GM23248 (cell line): ENCODE measurements around the gene PTPRN2. TPM values are rescaled to one million over a fixed set of nuclear protein-coding genes. Genes with fewer than 3 reads are reported as not detected.

ENCODE experiments used
- DNase-seq: peaks from one replicate; pipeline ENCODE4 v3.0.0-alpha.2; 2015
- H2AFZ ChIP-seq: fragments of 200-600 bp; sonication (generic); 2 replicates; pipeline ENCODE4 v1.6.1; 2016; ENCODE audit warnings: antibody characterized with exemption
- H3F3A ChIP-seq: fragments of 200-600 bp; sonication (generic); 2 replicates; pipeline ENCODE4 v1.6.1; 2016; ENCODE audit warnings: mild to moderate bottlenecking, antibody characterized with exemption, mixed run types; ENCODE audit not compliant: insufficient read depth
- H3K27ac ChIP-seq: fragments of 200-600 bp; sonication (generic); 2 replicates; pipeline ENCODE4 v1.5.1; 2016; ENCODE audit warnings: mild to moderate bottlenecking
- H3K27me3 ChIP-seq: fragments of 200-600 bp; sonication (generic); replicated peaks from 2 replicates; pipeline ENCODE4 v1.6.1; 2016; ENCODE audit warnings: mild to moderate bottlenecking; ENCODE audit not compliant: insufficient read depth
- H3K36me3 ChIP-seq: fragments of 200-600 bp; sonication (generic); 2 replicates; pipeline ENCODE4 v1.6.1; 2016; ENCODE audit warnings: low read depth, mild to moderate bottlenecking
- H3K4me1 ChIP-seq: fragments of 200-600 bp; sonication (generic); 2 replicates; pipeline ENCODE4 v1.6.1; 2016; ENCODE audit warnings: mild to moderate bottlenecking; ENCODE audit not compliant: insufficient read depth
- H3K4me2 ChIP-seq: fragments of 200-600 bp; sonication (generic); one replicate; pipeline ENCODE4 v1.6.1; 2016; ENCODE audit warnings: mild to moderate bottlenecking; ENCODE audit not compliant: unreplicated experiment
- H3K4me3 ChIP-seq: fragments of 200-600 bp; sonication (generic); 2 replicates; pipeline ENCODE4 v1.5.1; 2016; ENCODE audit warnings: mild to moderate bottlenecking
- H3K79me2 ChIP-seq: fragments of 200-600 bp; sonication (generic); 2 replicates; pipeline ENCODE4 v1.6.1; 2016; ENCODE audit warnings: mild to moderate bottlenecking; ENCODE audit not compliant: insufficient read depth
- H3K9ac ChIP-seq: fragments of 200-600 bp; sonication (generic); 2 replicates; pipeline ENCODE4 v1.6.1; 2016; ENCODE audit warnings: mild to moderate bottlenecking
- H3K9me2 ChIP-seq: fragments of 200-600 bp; sonication (generic); 2 replicates; pipeline ENCODE4 v1.6.1; 2016; ENCODE audit warnings: mixed run types, mild to moderate bottlenecking, moderate library complexity; ENCODE audit not compliant: insufficient read depth
- H3K9me3 ChIP-seq: fragments of 200-600 bp; sonication (generic); one replicate; pipeline ENCODE4 v1.6.1; 2017; ENCODE audit warnings: low read depth
- H4K20me1 ChIP-seq: fragments of 200-600 bp; sonication (generic); 2 replicates; pipeline ENCODE4 v1.6.0; 2016; ENCODE audit not compliant: insufficient read depth
- EZH2 ChIP-seq: fragments of 200-600 bp; sonication (generic); IDR thresholded peaks from 2 replicates; pipeline ENCODE4 v1.6.1; 2018; ENCODE audit warnings: antibody characterized with exemption, mild to moderate bottlenecking; ENCODE audit not compliant: insufficient read depth, poor library complexity, severe bottlenecking
- EZH2phosphoT487 ChIP-seq: fragments of 200-600 bp; sonication (generic); IDR thresholded peaks from 2 replicates; pipeline ENCODE4 v1.6.1; 2018; ENCODE audit warnings: antibody characterized with exemption, moderate library complexity, mild to moderate bottlenecking, low read depth; ENCODE audit not compliant: insufficient read depth
- WGBS, 2 experiments: methylation state at CpG; one replicate each; pipeline ENCODE4 v1.1.6; 2015 to 2017; ENCODE audit warnings: low lambda C conversion rate in 2 of 2, low coverage in 1 of 2; ENCODE audit errors: missing lambda C conversion rate in 2 of 2; 5-methylcytosine and 5-hydroxymethylcytosine counted together
- in situ Hi-C: fragments of 300-500 bp; cut with MboI; formaldehyde crosslinking; loops from 2 replicates; pipeline ENCODE4 v1.15.0; 2020
- polyA plus RNA-seq: library from polyadenylated mRNA; unstranded; fragments of >200 nt; fragmentation: Nextera tagmentation; extraction: Ambion mirVana; gene quantifications from 2 replicates; pipeline ENCODE4 v1.2.1, GENCODE V29; 2016
- total RNA-seq: library from RNA; depleted of rRNA; stranded (reverse); fragments of >200 nt; shearing (Covaris generic); gene quantifications from 2 replicates; pipeline ENCODE4 v1.2.3, GENCODE V29; 2014

The PTPRN2 gene
- total and polyA plus RNA-seq, 2 experiments from 2014 or later = 0.13 TPM; not detected in 1

DNA sequence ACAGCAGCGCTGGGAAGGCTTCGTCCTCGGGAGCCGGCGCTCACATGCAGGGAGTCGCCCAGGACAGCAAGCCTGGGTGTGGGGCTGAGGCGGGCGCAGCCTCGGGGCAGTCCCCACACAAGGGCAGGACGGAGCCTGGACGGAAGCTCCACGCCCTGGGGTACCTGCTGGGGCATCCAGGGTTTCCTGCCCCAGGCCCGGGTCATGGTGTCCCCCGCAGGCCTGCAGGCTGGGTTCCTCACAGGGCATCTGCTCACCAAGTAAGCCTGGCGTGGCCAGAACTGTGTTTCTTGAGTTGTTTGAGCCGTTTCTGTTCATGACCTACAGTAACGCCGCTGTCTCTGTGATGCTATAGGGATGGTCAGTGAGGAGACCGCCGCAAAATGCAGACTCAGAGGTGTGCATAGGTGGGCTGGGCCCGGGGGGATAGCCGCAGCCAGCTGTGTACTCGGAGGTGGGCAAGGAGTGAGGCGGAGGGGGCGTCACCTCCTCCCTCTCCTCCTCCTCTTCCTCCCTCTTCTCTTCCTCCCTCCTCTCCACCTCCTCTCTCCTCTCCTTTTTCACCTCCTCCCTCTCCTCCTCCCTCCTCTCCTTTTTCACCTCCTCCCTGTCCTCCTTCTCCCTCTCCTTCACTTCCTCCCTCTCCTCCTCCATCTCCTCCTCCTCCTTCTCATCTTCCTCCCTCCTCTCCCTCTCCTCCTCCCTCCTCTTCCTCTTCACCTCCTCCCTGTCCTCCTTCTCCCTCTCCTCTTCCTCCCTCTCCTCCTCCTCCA is 811.9 kb downstream of the PTPRN2 start:
- H3K79me2 ChIP-seq = no peaks in the 10 kb centered on the region
- DNase-seq = no peak
- H3K9me3 ChIP-seq = no peaks in the 10 kb centered on the region
- H3K27me3 ChIP-seq = no peaks in the 10 kb centered on the region
- no peak overlapping the region for H3K4me2 ChIP-seq
- H3F3A ChIP-seq = no peaks in the 10 kb centered on the region
- H3K36me3 ChIP-seq = no peaks in the 10 kb centered on the region
- no peak for TF ChIP-seq EZH2
- TF ChIP-seq EZH2phosphoT487 = no peak
- no peaks in the 10 kb centered on the region for H4K20me1 ChIP-seq
- H3K27ac ChIP-seq = no peak overlapping the region
- H3K9ac ChIP-seq = no peak overlapping the region
- H3K4me3 ChIP-seq = no peak overlapping the region
- no peaks in the 10 kb centered on the region for H3K4me1 ChIP-seq
- H3K9me2 ChIP-seq = no peaks in the 10 kb centered on the region
- H2AFZ ChIP-seq = no peak overlapping the region
- 43 to 45% methylated on average over 16 to 25 of the region's 25 CpGs for WGBS, 2 experiments
- in situ Hi-C loops = no loop called here

DNA sequence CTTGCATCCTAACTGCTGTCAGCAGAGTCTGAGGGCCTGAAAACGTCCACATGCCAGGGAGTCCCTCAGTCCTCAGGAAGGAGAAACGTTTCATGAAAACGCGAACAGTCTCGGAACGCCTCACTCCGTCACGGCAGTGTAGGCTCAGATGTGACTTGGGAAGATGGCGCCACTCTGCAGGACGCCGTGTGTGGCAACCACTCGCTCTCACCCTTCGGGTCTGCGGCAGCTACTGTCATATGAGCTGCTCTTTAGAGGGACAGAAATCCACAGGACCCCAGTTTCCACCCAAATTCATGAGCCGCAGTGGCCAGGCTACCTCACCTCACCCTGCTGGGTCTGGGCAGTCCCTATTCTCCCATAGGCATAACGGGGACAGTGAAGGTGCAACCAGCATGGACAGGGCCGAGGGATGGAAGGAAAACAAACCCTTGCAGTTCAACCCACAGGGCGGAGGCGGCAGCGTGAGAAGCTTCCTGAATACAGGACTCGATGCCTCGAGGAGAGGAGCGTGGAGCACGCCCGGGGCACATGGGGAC is 812.5 kb downstream of the PTPRN2 start:
- no peaks in the 10 kb centered on the region for H3K36me3 ChIP-seq
- H2AFZ ChIP-seq = no peak overlapping the region
- H3K27me3 ChIP-seq = no peaks in the 10 kb centered on the region
- 52 to 54% methylated on average over 25 of the region's 25 CpGs for WGBS, 2 experiments
- H3K4me3 ChIP-seq = no peak overlapping the region
- H3K9me2 ChIP-seq = no peaks in the 10 kb centered on the region
- no peak overlapping the region for H3K9ac ChIP-seq
- H4K20me1 ChIP-seq = no peaks in the 10 kb centered on the region
- H3K27ac ChIP-seq = no peak overlapping the region
- H3K4me2 ChIP-seq = no peak overlapping the region
- in situ Hi-C loops = no loop called here
- no peaks in the 10 kb centered on the region for H3F3A ChIP-seq
- no peaks in the 10 kb centered on the region for H3K9me3 ChIP-seq
- H3K4me1 ChIP-seq = no peaks in the 10 kb centered on the region
- no peaks in the 10 kb centered on the region for H3K79me2 ChIP-seq
- no peak for DNase-seq
- no peak for TF ChIP-seq EZH2phosphoT487
- no peak for TF ChIP-seq EZH2

DNA sequence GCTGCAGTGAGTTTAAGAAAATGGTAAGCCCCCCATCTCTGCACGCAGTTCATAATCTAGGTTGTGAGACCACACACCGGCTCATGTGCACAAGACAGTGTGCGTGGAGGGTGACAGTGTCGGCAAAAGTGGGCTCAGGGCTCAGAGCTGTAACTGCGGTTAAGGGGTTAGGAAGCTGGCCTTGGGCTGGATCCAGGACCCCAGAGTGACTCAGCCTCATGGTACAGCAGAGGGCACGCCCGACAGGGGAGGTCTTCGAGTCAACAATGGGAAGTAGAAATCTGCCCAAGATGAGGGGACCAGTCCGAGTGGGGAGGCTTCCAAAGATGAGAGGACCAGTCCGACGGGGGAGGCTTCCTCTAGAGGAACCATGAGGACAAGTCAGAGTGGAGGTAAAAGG is 813.1 kb downstream of the PTPRN2 start:
- Histone ChIP-seq H3K4me1 (no peaks in the 10 kb centered on the region), H4K20me1 (no peaks in the 10 kb centered on the region), H2AFZ (no peak overlapping the region), H3K4me2 (no peak overlapping the region), H3K27ac (no peak overlapping the region), H3K4me3 (no peak overlapping the region), H3F3A (no peaks in the 10 kb centered on the region), H3K9me3 (no peaks in the 10 kb centered on the region), H3K27me3 (no peaks in the 10 kb centered on the region), H3K36me3 (no peaks in the 10 kb centered on the region), H3K9me2 (no peaks in the 10 kb centered on the region), H3K9ac (no peak overlapping the region), H3K79me2 (no peaks in the 10 kb centered on the region)
- TF ChIP-seq EZH2 (no peak), EZH2phosphoT487 (no peak)
- DNase-seq = no peak
- 41% methylated on average over 11 of the region's 11 CpGs for WGBS, 2 experiments
- in situ Hi-C loops = no loop called here

DNA sequence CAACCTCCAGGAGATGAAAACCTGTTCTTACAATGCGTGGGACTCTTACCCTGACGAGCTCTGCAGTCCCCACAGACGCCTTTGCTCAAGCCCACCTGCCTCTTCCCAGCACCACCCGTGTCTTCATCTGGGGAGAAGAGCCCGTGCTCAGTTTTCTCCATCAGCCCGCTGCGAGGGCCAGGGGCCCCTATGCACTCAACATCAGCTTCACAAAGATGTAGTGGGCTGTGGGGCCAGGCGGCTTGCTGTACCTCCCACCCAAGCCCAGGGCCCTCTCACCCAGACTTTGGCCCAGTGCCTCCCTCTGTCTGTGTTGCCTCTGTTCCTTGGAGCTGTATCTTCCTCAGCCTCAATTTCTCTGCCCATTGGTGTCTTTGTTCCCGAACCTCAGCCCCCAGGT is 814.3 kb downstream of the PTPRN2 start:
- H3K36me3 ChIP-seq = no peaks in the 10 kb centered on the region
- in situ Hi-C loops = no loop called here
- H3K9me2 ChIP-seq = no peaks in the 10 kb centered on the region
- no peaks in the 10 kb centered on the region for H3K27me3 ChIP-seq
- no peak overlapping the region for H3K4me3 ChIP-seq
- H3K27ac ChIP-seq = no peak overlapping the region
- no peak overlapping the region for H2AFZ ChIP-seq
- no peaks in the 10 kb centered on the region for H3K9me3 ChIP-seq
- no peaks in the 10 kb centered on the region for H3K4me1 ChIP-seq
- no peaks in the 10 kb centered on the region for H4K20me1 ChIP-seq
- DNase-seq = no peak
- H3K4me2 ChIP-seq = no peak overlapping the region
- WGBS, 2 experiments = 15 to 29% methylated on average over 9 of the region's 9 CpGs
- H3K9ac ChIP-seq = no peak overlapping the region
- TF ChIP-seq EZH2phosphoT487 = no peak
- no peak for TF ChIP-seq EZH2
- H3F3A ChIP-seq = no peaks in the 10 kb centered on the region
- no peaks in the 10 kb centered on the region for H3K79me2 ChIP-seq
